HepG2 (cell line): ENCODE measurements around the gene CHTF8. TPM values are rescaled to one million over a fixed set of nuclear protein-coding genes. Genes with fewer than 3 reads are reported as not detected.

Experiments
- BRF2 ChIP-seq: sonication (generic); formaldehyde crosslinking; IDR thresholded peaks from 2 replicates; pipeline ENCODE4 v1.8.1; 2022; ENCODE audit warnings: mild to moderate bottlenecking, missing genetic modification reagents
- CTCF ChIP-seq: sonication (generic); formaldehyde crosslinking; IDR thresholded peaks from 2 replicates; pipeline ENCODE4 v1.5.0; 2020; ENCODE audit warnings: mild to moderate bottlenecking, missing genetic modification reagents, moderate library complexity
- HINFP ChIP-seq: sonication (generic); formaldehyde crosslinking; IDR thresholded peaks from 2 replicates; pipeline ENCODE4 v1.4.0; 2020; ENCODE audit warnings: low read depth, mild to moderate bottlenecking, missing genetic modification reagents
- HMGXB3 ChIP-seq: sonication (generic); formaldehyde crosslinking; IDR thresholded peaks from 2 replicates; pipeline ENCODE4 v1.4.0; 2020; ENCODE audit warnings: missing genetic modification reagents, borderline replicate concordance
- MXD1 ChIP-seq: sonication (generic); formaldehyde crosslinking; IDR thresholded peaks from 2 replicates; pipeline ENCODE4 v1.4.0; 2020; ENCODE audit warnings: mild to moderate bottlenecking, missing genetic modification reagents
- STAG1 ChIP-seq: sonication (generic); formaldehyde crosslinking; IDR thresholded peaks from 2 replicates; pipeline ENCODE4 v1.4.0; 2020; ENCODE audit warnings: missing genetic modification reagents
- YY1 ChIP-seq: IDR thresholded peaks from 2 replicates; pipeline ENCODE4 v1.6.1; 2011; ENCODE audit warnings: low read length, low read depth, moderate library complexity, mild to moderate bottlenecking; ENCODE audit not compliant: insufficient read depth, insufficient replicate concordance
- ZFP91 ChIP-seq: sonication (generic); formaldehyde crosslinking; IDR thresholded peaks from 2 replicates; pipeline ENCODE4 v1.9.0; 2022; ENCODE audit warnings: missing genetic modification reagents, mild to moderate bottlenecking, borderline replicate concordance
- ZNF768 ChIP-seq: sonication (generic); formaldehyde crosslinking; IDR thresholded peaks from 2 replicates; pipeline ENCODE4 v1.4.0; 2020; ENCODE audit warnings: missing genetic modification reagents
- polyA plus RNA-seq, 8 experiments: library from polyadenylated mRNA; depleted of rRNA in 3 of 8; stranded (reverse) in 7 of 8; unstranded in 1 of 8; fragments of >200 nt; fragmentation: Illumina TruSeq in 4 of 8; extraction: Trizol in 4 of 8; gene quantifications; 2 replicates each; pipeline versions ENCODE4 v1.2.1 to v1.2.3, GENCODE V29; 2011 to 2016; ENCODE audit warnings: low read depth in 4 of 8, missing spikeins in 1 of 8, mixed read lengths in 1 of 8; ENCODE audit not compliant: insufficient read depth in 1 of 8
- total RNA-seq, 5 experiments: library from RNA; depleted of rRNA; stranded (reverse); fragments of >200 nt; fragmentation: Illumina TruSeq; extraction: Trizol; gene quantifications; 2 replicates each; pipeline ENCODE4 v1.2.3, GENCODE V29; 2016; ENCODE audit warnings: low read depth in 1 of 5

CHTF8 gene
- total and polyA plus RNA-seq, 2 of the 13 experiments (the other 11 are each of a cell fraction or from before 2014, with no cell fraction given) = 37.2 to 67.5 TPM

- TF ChIP-seq ZFP91 (CRISPR knock-in tag) (peak; percentile 21; the same call in 1 of the 2 replicates), CTCF (CRISPR knock-in tag) (peak; percentile 92), YY1 (peak; percentile 36), BRF2 (CRISPR knock-in tag) (no peak), HINFP (CRISPR knock-in tag) (no peak), HMGXB3 (CRISPR knock-in tag) (peak; percentile 34; the same call in 1 of the 2 replicates), ZNF768 (CRISPR knock-in tag) (peak; percentile 46; the same call in 1 of the 2 replicates), STAG1 (CRISPR knock-in tag) (peak; percentile 74), MXD1 (0 out of 2 replicates have a peak, but pooled peaks have one; percentile 21)
Observed at GRCh38 chr16:69112285-69113129, 19.9 kb downstream of the CHTF8 start (continued).
